K562 (cell line): ENCODE measurements around the gene KNL1. TPM values are rescaled to one million over a fixed set of nuclear protein-coding genes. Genes with fewer than 3 reads are reported as not detected.
A peak's percentile ranks its signal among the peaks of the same experiment; 100 is the strongest.

ENCODE experiments used
- ATF2 ChIP-seq: sonication (generic); formaldehyde crosslinking; IDR thresholded peaks from 2 replicates; pipeline ENCODE4 v1.8.1; 2022; ENCODE audit warnings: missing genetic modification reagents
- CREB1 ChIP-seq, 2 experiments: sonication (generic) in 1 of 2; formaldehyde crosslinking in 1 of 2; IDR thresholded peaks; 2 replicates each; pipeline versions ENCODE4 v1.6.1 to v1.8.0; 2012 to 2022; ENCODE audit warnings: inconsistent platforms in 1 of 2, mild to moderate bottlenecking in 1 of 2, missing genetic modification reagents in 1 of 2, moderate library complexity in 1 of 2
- ELF4 ChIP-seq: fragments of 450-650 bp; formaldehyde crosslinking; IDR thresholded peaks from 2 replicates; pipeline ENCODE4 v1.4.0; 2022; ENCODE audit warnings: missing genetic modification characterization
- FOXK1 ChIP-seq: sonication (generic); formaldehyde crosslinking; IDR thresholded peaks from 2 replicates; pipeline ENCODE4 v1.8.0; 2022; ENCODE audit warnings: missing genetic modification reagents, mild to moderate bottlenecking, borderline replicate concordance
- HLTF ChIP-seq: fragments of 450-650 bp; IDR thresholded peaks from 2 replicates; pipeline ENCODE4 v1.6.1; 2016
- SAP30 ChIP-seq: fragments of 200-600 bp; sonication (generic); IDR thresholded peaks from 2 replicates; pipeline ENCODE4 v1.6.1; 2012; ENCODE audit warnings: borderline replicate concordance, low read depth, mild to moderate bottlenecking, moderate library complexity, low read length, control low read depth, inconsistent platforms; ENCODE audit not compliant: insufficient read depth, poor library complexity, severe bottlenecking
- SRSF3 ChIP-seq: fragments of 200-400 bp; formaldehyde crosslinking; IDR thresholded peaks from 2 replicates; pipeline ENCODE4 v1.6.1; 2016; ENCODE audit warnings: mild to moderate bottlenecking, low read length, moderate library complexity; ENCODE audit not compliant: insufficient read depth
- ZKSCAN1 ChIP-seq: fragments of 150-350 bp; IDR thresholded peaks from 2 replicates; pipeline ENCODE4 v1.6.1; 2016; ENCODE audit warnings: low read depth, low read length
- ZNF76 ChIP-seq: fragments of 250-450 bp; sonication (Bioruptor Pico); IDR thresholded peaks from 2 replicates; pipeline ENCODE4 v1.4.0; 2020; ENCODE audit warnings: mild to moderate bottlenecking, moderate library complexity, borderline replicate concordance
- polyA plus RNA-seq, 8 experiments: library from polyadenylated mRNA; depleted of rRNA in 4 of 8; stranded (reverse) in 5 of 8; unstranded in 3 of 8; fragments of >200 nt; fragmentation: Nextera tagmentation in 2 of 8; fragmentation: Illumina TruSeq in 1 of 8; extraction: Ambion mirVana in 2 of 8; extraction: Trizol in 1 of 8; gene quantifications; 2 replicates each; pipeline versions ENCODE4 v1.2.1 to v1.2.3, GENCODE V29; 2011 to 2014; ENCODE audit warnings: inconsistent platforms in 1 of 8, missing spikeins in 1 of 8
- total RNA-seq, 7 experiments: library from RNA; depleted of rRNA in 6 of 7; stranded (reverse); fragments of >200 nt in 6 of 7; fragmentation: Illumina TruSeq in 2 of 7; extraction: Trizol in 2 of 7; gene quantifications; 2 replicates each; pipeline versions ENCODE4 v1.2.1 to v1.2.3, GENCODE V29; 2011 to 2021; ENCODE audit warnings: low replicate concordance in 1 of 7
- TF ChIP-seq, protein P1 (sequence below): sonication (generic); formaldehyde crosslinking; IDR thresholded peaks from 2 replicates; pipeline ENCODE4 v1.8.0; 2023; ENCODE audit warnings: mild to moderate bottlenecking, missing genetic modification reagents
- TF ChIP-seq, protein P2 (sequence below): fragments of 200-800 bp; sonication (Bioruptor generic); IDR thresholded peaks from 2 replicates; pipeline ENCODE4 v1.6.1; 2016; ENCODE audit warnings: missing genetic modification characterization, missing compliant biosample characterization

KNL1 gene
- total and polyA plus RNA-seq, 9 of the 15 experiments (the other 6 are each of a cell fraction or from before 2014, with no cell fraction given) = 14.5 to 65.4 (median 34.6) TPM

DNA sequence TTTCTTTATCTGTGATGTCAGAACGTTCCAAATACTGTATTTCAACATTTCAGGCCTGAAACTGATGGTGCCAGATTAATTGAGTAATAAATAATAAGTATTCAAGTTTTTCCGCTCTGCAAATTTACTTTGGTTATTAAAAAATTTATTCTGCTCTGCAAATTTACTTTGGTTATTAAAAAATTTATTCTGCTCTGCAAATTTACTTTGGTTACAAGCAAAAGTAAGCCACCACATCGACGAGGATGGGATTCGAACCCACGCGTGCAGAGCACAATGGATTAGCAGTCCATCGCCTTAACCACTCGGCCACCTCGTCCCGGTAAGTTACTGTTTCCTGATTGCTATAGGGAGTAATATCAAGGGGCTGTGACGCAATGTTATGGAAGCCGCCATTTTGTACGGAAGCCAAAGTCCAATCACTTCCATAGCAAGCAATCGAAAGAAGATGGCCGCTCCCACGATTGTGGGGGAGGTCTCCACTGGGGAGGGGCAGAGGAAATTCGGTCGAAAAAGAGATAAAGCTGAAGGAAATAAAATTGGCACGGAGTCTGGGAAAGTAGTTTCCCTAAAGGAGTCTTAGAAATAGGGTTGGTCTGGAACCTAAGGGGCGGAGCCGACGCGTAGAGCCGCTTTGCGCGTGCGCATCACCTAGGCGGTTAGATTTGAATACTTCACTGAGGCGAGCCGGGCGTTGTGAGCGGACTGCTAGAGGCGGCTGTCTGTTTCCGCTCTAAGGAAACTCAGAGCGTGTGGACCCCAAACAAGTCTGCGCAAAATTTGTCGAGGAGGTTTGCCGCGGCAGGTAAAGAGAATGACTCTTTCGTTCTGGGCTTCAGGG is at the start of gene KNL1 (continued):
- TF ChIP-seq, protein P1, sequence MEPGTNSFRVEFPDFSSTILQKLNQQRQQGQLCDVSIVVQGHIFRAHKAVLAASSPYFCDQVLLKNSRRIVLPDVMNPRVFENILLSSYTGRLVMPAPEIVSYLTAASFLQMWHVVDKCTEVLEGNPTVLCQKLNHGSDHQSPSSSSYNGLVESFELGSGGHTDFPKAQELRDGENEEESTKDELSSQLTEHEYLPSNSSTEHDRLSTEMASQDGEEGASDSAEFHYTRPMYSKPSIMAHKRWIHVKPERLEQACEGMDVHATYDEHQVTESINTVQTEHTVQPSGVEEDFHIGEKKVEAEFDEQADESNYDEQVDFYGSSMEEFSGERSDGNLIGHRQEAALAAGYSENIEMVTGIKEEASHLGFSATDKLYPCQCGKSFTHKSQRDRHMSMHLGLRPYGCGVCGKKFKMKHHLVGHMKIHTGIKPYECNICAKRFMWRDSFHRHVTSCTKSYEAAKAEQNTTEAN (CRISPR knock-in tag) = 0 out of 2 replicates have a peak, but pooled peaks have one; percentile 19
- TF ChIP-seq HLTF (no peak), ELF4 (CRISPR knock-in tag) (no peak), SRSF3 (no peak), ATF2 (CRISPR knock-in tag) (0 out of 2 replicates have a peak, but pooled peaks have one; percentile 58), FOXK1 (0 out of 2 replicates have a peak, but pooled peaks have one; percentile 56), CREB1 (IDR thresholded peaks at IDR 0.05) (peak; percentile 80), CREB1 (CRISPR knock-in tag; IDR thresholded peaks at IDR 0.05) (peak; percentile 90), ZNF76 (CRISPR knock-in tag) (no peak), SAP30 (peak; percentile 99), ZKSCAN1 (peak; percentile 74; the same call in 1 of the 2 replicates)
- TF ChIP-seq, protein P2, sequence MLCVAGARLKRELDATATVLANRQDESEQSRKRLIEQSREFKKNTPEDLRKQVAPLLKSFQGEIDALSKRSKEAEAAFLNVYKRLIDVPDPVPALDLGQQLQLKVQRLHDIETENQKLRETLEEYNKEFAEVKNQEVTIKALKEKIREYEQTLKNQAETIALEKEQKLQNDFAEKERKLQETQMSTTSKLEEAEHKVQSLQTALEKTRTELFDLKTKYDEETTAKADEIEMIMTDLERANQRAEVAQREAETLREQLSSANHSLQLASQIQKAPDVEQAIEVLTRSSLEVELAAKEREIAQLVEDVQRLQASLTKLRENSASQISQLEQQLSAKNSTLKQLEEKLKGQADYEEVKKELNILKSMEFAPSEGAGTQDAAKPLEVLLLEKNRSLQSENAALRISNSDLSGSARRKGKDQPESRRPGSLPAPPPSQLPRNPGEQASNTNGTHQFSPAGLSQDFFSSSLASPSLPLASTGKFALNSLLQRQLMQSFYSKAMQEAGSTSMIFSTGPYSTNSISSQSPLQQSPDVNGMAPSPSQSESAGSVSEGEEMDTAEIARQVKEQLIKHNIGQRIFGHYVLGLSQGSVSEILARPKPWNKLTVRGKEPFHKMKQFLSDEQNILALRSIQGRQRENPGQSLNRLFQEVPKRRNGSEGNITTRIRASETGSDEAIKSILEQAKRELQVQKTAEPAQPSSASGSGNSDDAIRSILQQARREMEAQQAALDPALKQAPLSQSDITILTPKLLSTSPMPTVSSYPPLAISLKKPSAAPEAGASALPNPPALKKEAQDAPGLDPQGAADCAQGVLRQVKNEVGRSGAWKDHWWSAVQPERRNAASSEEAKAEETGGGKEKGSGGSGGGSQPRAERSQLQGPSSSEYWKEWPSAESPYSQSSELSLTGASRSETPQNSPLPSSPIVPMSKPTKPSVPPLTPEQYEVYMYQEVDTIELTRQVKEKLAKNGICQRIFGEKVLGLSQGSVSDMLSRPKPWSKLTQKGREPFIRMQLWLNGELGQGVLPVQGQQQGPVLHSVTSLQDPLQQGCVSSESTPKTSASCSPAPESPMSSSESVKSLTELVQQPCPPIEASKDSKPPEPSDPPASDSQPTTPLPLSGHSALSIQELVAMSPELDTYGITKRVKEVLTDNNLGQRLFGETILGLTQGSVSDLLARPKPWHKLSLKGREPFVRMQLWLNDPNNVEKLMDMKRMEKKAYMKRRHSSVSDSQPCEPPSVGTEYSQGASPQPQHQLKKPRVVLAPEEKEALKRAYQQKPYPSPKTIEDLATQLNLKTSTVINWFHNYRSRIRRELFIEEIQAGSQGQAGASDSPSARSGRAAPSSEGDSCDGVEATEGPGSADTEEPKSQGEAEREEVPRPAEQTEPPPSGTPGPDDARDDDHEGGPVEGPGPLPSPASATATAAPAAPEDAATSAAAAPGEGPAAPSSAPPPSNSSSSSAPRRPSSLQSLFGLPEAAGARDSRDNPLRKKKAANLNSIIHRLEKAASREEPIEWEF (CRISPR knock-in tag) = no peak
